Keratinocyte (primary cell): Measurements from ENCODE around the gene VAV1. TPM values are rescaled to one million over a fixed set of nuclear protein-coding genes. Genes with fewer than 3 reads are reported as not detected.

Experiments used
- DNase-seq: peaks from one replicate; pipeline ENCODE4 v3.0.0-alpha.2; 2011; ENCODE audit warnings: low read depth, missing footprints, low spot score
- FAIRE-seq: peaks from 2 replicates; lab custom pipeline; 2011; peaks lifted over from hg19 to GRCh38; lab: Jason Lieb, UNC
- H2AFZ ChIP-seq: 2 replicates; pipeline ENCODE4 v1.6.0; 2012; ENCODE audit warnings: low read length, control low read depth, inconsistent platforms; ENCODE audit not compliant: control insufficient read depth
- H3K27ac ChIP-seq: 2 replicates; pipeline ENCODE4 v1.5.1; 2011; ENCODE audit warnings: low read length; ENCODE audit not compliant: control insufficient read depth, insufficient read depth
- H3K27me3 ChIP-seq: 3 replicates; pipeline ENCODE4 v1.6.0; 2011; ENCODE audit warnings: low read length; ENCODE audit not compliant: control insufficient read depth, insufficient read depth; ENCODE audit errors: extremely low read depth
- H3K36me3 ChIP-seq, 2 experiments: 2 replicates in 1 of 2; 3 replicates in 1 of 2; pipeline ENCODE4 v1.5.1; 2011; ENCODE audit warnings: low read length in 2 of 2, mild to moderate bottlenecking in 1 of 2; ENCODE audit not compliant: control insufficient read depth in 2 of 2, insufficient read depth in 2 of 2; ENCODE audit errors: extremely low read depth in 1 of 2
- H3K4me1 ChIP-seq: 3 replicates; pipeline ENCODE4 v1.5.1; 2011; ENCODE audit warnings: low read length; ENCODE audit not compliant: control insufficient read depth, insufficient read depth; ENCODE audit errors: extremely low read depth
- H3K4me2 ChIP-seq: 3 replicates; pipeline ENCODE4 v1.6.0; 2011; ENCODE audit warnings: low read depth, low read length; ENCODE audit not compliant: control insufficient read depth, insufficient read depth; ENCODE audit errors: extremely low read depth
- H3K4me3 ChIP-seq, 3 experiments: fragments of 200-600 bp in 1 of 3; sonication (generic) in 1 of 3; 2 replicates in 2 of 3; 3 replicates in 1 of 3; pipeline ENCODE4 v1.5.1; 2011 to 2016; ENCODE audit warnings: low read length in 3 of 3, mild to moderate bottlenecking in 3 of 3, control low read depth in 2 of 3, inconsistent platforms in 1 of 3, low read depth in 1 of 3, mixed read lengths in 1 of 3, mixed run types in 1 of 3, moderate library complexity in 1 of 3; ENCODE audit not compliant: control insufficient read depth in 2 of 3, insufficient read depth in 2 of 3; ENCODE audit errors: extremely low read depth in 1 of 3
- H3K79me2 ChIP-seq: 2 replicates; pipeline ENCODE4 v1.6.0; 2012; ENCODE audit warnings: low read length; ENCODE audit not compliant: control insufficient read depth, insufficient read depth
- H3K9ac ChIP-seq: 3 replicates; pipeline ENCODE4 v1.6.0; 2011; ENCODE audit warnings: low read length; ENCODE audit not compliant: control insufficient read depth, insufficient read depth; ENCODE audit errors: extremely low read depth
- H3K9me1 ChIP-seq: 3 replicates; pipeline ENCODE4 v1.6.0; 2011; ENCODE audit warnings: low read length; ENCODE audit not compliant: control insufficient read depth, insufficient read depth; ENCODE audit errors: extremely low read depth
- H3K9me3 ChIP-seq: 2 replicates; pipeline ENCODE4 v1.5.1; 2012; ENCODE audit warnings: low read depth, low read length; ENCODE audit not compliant: control insufficient read depth
- H4K20me1 ChIP-seq: 3 replicates; pipeline ENCODE4 v1.6.0; 2011; ENCODE audit warnings: low read length; ENCODE audit not compliant: control insufficient read depth, insufficient read depth; ENCODE audit errors: extremely low read depth
- EZH2 ChIP-seq: IDR thresholded peaks from one replicate; pipeline ENCODE4 v1.6.1; 2012; ENCODE audit warnings: inconsistent platforms, mild to moderate bottlenecking, low read length, moderate library complexity
- dilution Hi-C: fragments of 300-500 bp; cut with MboI; formaldehyde crosslinking; loops from one replicate; pipeline ENCODE4 v1.7.0; 2020; ENCODE audit warnings: low sequenced_read_pairs; ENCODE audit not compliant: extremely low pct_ligation_motif_present
- polyA plus RNA-seq, 5 experiments: library from polyadenylated mRNA; depleted of rRNA in 3 of 5; stranded (reverse) in 3 of 5; stranded (forward) in 1 of 5; unstranded in 1 of 5; fragments of >200 nt; gene quantifications; 1 replicate in 1 of 5; 2 replicates in 3 of 5; 3 replicates in 1 of 5; pipeline versions ENCODE4 v1.2.1 to v1.2.3, GENCODE V29; 2011 to 2012; ENCODE audit warnings: missing spikeins in 2 of 5, low read depth in 1 of 5, low replicate concordance in 1 of 5
- TF ChIP-seq, protein P1 (sequence below), 3 experiments: IDR thresholded peaks in 1 of 3; conservative IDR thresholded peaks in 1 of 3; optimal IDR thresholded peaks in 1 of 3; 2 replicates in 2 of 3; 3 replicates in 1 of 3; pipeline versions ENCODE3 to v1.5.1; 2011; ENCODE audit warnings: low read length in 3 of 3, mild to moderate bottlenecking in 3 of 3, moderate library complexity in 2 of 3, control low read depth in 1 of 3, inconsistent platforms in 1 of 3; ENCODE audit not compliant: insufficient read depth in 2 of 3; ENCODE audit errors: extremely low read depth in 1 of 3

VAV1 gene
- polyA plus RNA-seq, 1 donor (not counting 4 experiments of a cell fraction or from before 2014, with no cell fraction given): 0.42 TPM

DNA sequence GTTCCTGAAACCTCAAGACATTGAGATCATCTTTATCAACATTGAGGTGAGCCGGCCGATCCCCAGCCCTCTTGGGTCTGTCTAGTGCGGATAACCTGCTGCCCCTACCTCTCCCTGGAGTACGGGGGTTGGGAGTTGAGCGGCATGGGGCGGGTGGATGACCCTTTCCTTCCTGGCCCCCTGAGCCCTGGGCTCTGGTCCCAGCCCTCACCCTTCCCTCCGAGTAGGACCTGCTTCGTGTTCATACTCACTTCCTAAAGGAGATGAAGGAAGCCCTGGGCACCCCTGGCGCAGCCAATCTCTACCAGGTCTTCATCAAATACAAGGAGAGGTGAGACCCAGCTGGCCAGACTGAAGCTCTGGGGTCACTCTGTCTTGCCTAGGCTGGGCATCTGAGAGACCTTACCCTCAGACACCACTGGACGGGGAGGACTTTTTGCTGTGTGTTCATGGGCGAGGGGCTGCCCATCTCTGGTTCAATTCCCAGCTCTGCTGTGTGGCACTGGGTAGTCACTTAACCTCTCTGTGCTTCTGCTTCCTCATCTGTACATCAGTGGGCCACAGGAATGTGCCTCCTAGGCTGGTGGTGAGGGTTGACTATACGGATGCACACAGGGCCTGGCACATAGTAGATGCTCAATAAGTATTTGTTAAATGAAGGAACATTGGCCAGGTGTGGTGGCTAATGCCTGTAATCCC is 52.7 kb downstream of the VAV1 start:
- Histone ChIP-seq H3K9me1 (no peaks in the 10 kb centered on the region), H3K4me3 (no peak overlapping the region), H3K27ac (no peak overlapping the region), H3K9ac (no peak overlapping the region), H3K36me3 (no peaks in the 10 kb centered on the region), H3K4me2 (no peak overlapping the region), H3K27me3 (no peaks in the 10 kb centered on the region), H3K79me2 (no peaks in the 10 kb centered on the region), H3K4me1 (peaks cover 5% of the 10 kb centered on the region), H2AFZ (no peak overlapping the region), H3K9me3 (peaks cover 5% of the 10 kb centered on the region), H4K20me1 (no peaks in the 10 kb centered on the region)
- TF ChIP-seq, protein P1, sequence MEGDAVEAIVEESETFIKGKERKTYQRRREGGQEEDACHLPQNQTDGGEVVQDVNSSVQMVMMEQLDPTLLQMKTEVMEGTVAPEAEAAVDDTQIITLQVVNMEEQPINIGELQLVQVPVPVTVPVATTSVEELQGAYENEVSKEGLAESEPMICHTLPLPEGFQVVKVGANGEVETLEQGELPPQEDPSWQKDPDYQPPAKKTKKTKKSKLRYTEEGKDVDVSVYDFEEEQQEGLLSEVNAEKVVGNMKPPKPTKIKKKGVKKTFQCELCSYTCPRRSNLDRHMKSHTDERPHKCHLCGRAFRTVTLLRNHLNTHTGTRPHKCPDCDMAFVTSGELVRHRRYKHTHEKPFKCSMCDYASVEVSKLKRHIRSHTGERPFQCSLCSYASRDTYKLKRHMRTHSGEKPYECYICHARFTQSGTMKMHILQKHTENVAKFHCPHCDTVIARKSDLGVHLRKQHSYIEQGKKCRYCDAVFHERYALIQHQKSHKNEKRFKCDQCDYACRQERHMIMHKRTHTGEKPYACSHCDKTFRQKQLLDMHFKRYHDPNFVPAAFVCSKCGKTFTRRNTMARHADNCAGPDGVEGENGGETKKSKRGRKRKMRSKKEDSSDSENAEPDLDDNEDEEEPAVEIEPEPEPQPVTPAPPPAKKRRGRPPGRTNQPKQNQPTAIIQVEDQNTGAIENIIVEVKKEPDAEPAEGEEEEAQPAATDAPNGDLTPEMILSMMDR (optimal IDR thresholded peaks at IDR 0.05 in 1 of 3, IDR thresholded peaks at IDR 0.05 in 1 of 3, conservative IDR thresholded peaks at IDR 0.05 in 1 of 3; ENCODE audit: extremely low read depth in 1 of 3, insufficient read depth in 2 of 3, low read length in 3 of 3): no peak
- no peak for TF ChIP-seq EZH2
- dilution Hi-C loops: no loop called here
- DNase-seq: no peak
- FAIRE-seq: no peak

DNA sequence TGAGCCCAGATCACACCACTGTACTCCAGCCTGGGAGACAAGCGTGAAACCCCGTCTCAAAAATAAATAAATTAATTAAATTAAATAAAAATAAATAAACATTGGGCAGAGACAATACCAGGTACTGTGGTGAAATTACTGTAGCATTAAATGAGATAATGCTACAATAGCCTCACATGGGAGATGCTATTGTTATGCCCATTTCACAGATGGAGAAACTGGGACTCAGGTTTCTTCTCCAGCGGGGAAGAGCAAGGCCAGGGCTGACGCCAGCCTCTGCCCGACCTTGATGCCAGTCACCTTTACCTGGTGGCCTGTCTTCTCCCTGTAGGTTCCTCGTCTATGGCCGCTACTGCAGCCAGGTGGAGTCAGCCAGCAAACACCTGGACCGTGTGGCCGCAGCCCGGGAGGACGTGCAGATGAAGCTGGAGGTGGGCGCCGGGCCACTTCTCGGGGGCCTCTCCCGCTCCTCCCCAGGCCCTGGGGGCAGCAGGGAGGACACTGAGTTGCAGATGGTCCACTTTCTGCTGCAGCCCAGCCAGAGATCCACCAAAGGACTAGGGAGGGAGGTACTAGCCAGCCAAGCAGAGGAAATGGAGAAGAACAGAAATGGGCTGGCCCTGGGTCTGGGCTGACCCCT is 53.9 kb downstream of the VAV1 start:
- H3K4me2 ChIP-seq: no peak overlapping the region
- no peak overlapping the region for H3K4me3 ChIP-seq
- no peak for FAIRE-seq

More for the DNA sequence above, 53.9 kb downstream of the VAV1 start:
- no peaks in the 10 kb centered on the region for H3K9me1 ChIP-seq
- H3K9ac ChIP-seq: no peak overlapping the region
- dilution Hi-C loops: no loop called here
- no peaks in the 10 kb centered on the region for H3K36me3 ChIP-seq
- DNase-seq: no peak
- no peaks in the 10 kb centered on the region for H3K9me3 ChIP-seq
- no peaks in the 10 kb centered on the region for H4K20me1 ChIP-seq
- H3K79me2 ChIP-seq: no peaks in the 10 kb centered on the region
- no peak overlapping the region for H3K27ac ChIP-seq
- no peaks in the 10 kb centered on the region for H3K27me3 ChIP-seq
- TF ChIP-seq, protein P1 (optimal IDR thresholded peaks at IDR 0.05 in 1 of 3, IDR thresholded peaks at IDR 0.05 in 1 of 3, conservative IDR thresholded peaks at IDR 0.05 in 1 of 3; ENCODE audit: extremely low read depth in 1 of 3, insufficient read depth in 2 of 3, low read length in 3 of 3): no peak
- no peak for TF ChIP-seq EZH2
- H3K4me1 ChIP-seq: peaks cover 5% of the 10 kb centered on the region
- H2AFZ ChIP-seq: no peak overlapping the region
